OCI-LY7 (cell line): ENCODE results near the gene TNFRSF8. TPM values are rescaled to one million over a fixed set of nuclear protein-coding genes. Genes with fewer than 3 reads are reported as not detected.
A peak's percentile ranks its signal among the peaks of the same experiment; 100 is the strongest.

Source experiments
- BruUV-seq: library from RNA; stranded (reverse); fragments of 400-500 nt; replicated peaks from 2 replicates; lab custom pipeline; 2021; lab: Mats Ljungman, UMichigan
- CTCF ChIA-PET: fragments of 300-600 bp; sonication (Branson Sonifier 250); formaldehyde crosslinking; loops from one replicate; lab custom pipeline; 2022; ENCODE audit warnings: antibody characterized with exemption; ENCODE audit not compliant: unreplicated experiment; lab: Charles Lee
- POLR2A ChIA-PET: fragments of 300-600 bp; sonication (Branson Sonifier 250); formaldehyde crosslinking; loops from one replicate; lab custom pipeline; 2022; ENCODE audit warnings: antibody characterized with exemption; lab: Charles Lee
- DNase-seq: peaks from one replicate; pipeline ENCODE4 v3.0.0-alpha.2; 2015; ENCODE audit warnings: low spot score
- H2AFZ ChIP-seq: fragments of 200-600 bp; sonication (generic), shearing (Covaris generic); 2 replicates; pipeline ENCODE4 v1.6.1; 2014; ENCODE audit warnings: mild to moderate bottlenecking, antibody characterized with exemption, low read length, moderate library complexity
- H3K27ac ChIP-seq: fragments of 200-600 bp; sonication (generic); 2 replicates; pipeline ENCODE4 v1.5.1; 2014; ENCODE audit warnings: mixed run types, low read depth, mild to moderate bottlenecking, moderate library complexity, low read length, inconsistent platforms; ENCODE audit not compliant: poor library complexity, severe bottlenecking
- H3K36me3 ChIP-seq: fragments of 200-600 bp; sonication (generic); 2 replicates; pipeline ENCODE4 v1.6.1; 2014; ENCODE audit warnings: mild to moderate bottlenecking, antibody characterized with exemption, low read length, moderate library complexity, mixed read lengths; ENCODE audit not compliant: insufficient read depth
- H3K4me1 ChIP-seq: fragments of 200-600 bp; sonication (generic); 2 replicates; pipeline ENCODE4 v1.5.1; 2014; ENCODE audit warnings: mild to moderate bottlenecking, low read length; ENCODE audit not compliant: insufficient read depth, poor library complexity, severe bottlenecking
- H3K4me2 ChIP-seq: fragments of 200-600 bp; sonication (generic); 2 replicates; pipeline ENCODE4 v1.6.1; 2014; ENCODE audit warnings: mild to moderate bottlenecking, low read length
- H3K4me3 ChIP-seq: fragments of 200-600 bp; sonication (generic); 2 replicates; pipeline ENCODE4 v1.5.1; 2014; ENCODE audit warnings: mild to moderate bottlenecking, low read depth, low read length; ENCODE audit not compliant: poor library complexity, severe bottlenecking
- H3K79me2 ChIP-seq: fragments of 200-600 bp; sonication (generic); 2 replicates; pipeline ENCODE4 v1.6.1; 2016; ENCODE audit warnings: low read depth, mild to moderate bottlenecking, low read length, moderate library complexity, mixed read lengths; ENCODE audit not compliant: insufficient read depth
- H3K9me2 ChIP-seq: fragments of 200-600 bp; sonication (generic); 2 replicates; pipeline ENCODE4 v1.6.1; 2016; ENCODE audit warnings: mild to moderate bottlenecking, low read length, mixed read lengths; ENCODE audit not compliant: insufficient read depth
- H3K9me3 ChIP-seq: fragments of 200-600 bp; sonication (generic); 2 replicates; pipeline ENCODE4 v1.6.1; 2014; ENCODE audit warnings: mild to moderate bottlenecking, mixed run types, low read length, mixed read lengths
- H4K20me1 ChIP-seq: fragments of 200-600 bp; sonication (generic); 2 replicates; pipeline ENCODE4 v1.6.1; 2014; ENCODE audit warnings: mild to moderate bottlenecking, antibody characterized with exemption, low read length, moderate library complexity, mixed read lengths; ENCODE audit not compliant: insufficient read depth
- CTCF ChIP-seq: fragments of 200-600 bp; sonication (generic); conservative IDR thresholded peaks from 2 replicates; pipeline ENCODE4 v1.5.1; 2014; ENCODE audit warnings: mild to moderate bottlenecking, antibody characterized with exemption, low read length, moderate library complexity, mixed read lengths
- EZH2phosphoT487 ChIP-seq: fragments of 200-600 bp; sonication (generic); IDR thresholded peaks from 2 replicates; pipeline ENCODE4 v1.6.1; 2018; ENCODE audit warnings: low read depth, borderline replicate concordance, mild to moderate bottlenecking, mixed run types, antibody characterized with exemption, low read length, moderate library complexity, mixed read lengths
- intact Hi-C: fragments of 100-400 bp; cut with micrococcal nuclease; formaldehyde crosslinking; loops from one replicate; pipeline ENCODE4 v1.10.0; 2022; ENCODE audit not compliant: unreplicated experiment
- total RNA-seq, 2 experiments: library from RNA; depleted of rRNA in 1 of 2; stranded (reverse); fragments of >200 nt in 1 of 2; shearing (Covaris generic) in 1 of 2; gene quantifications; 2 replicates each; pipeline ENCODE4 v1.2.3, GENCODE V29; 2014 to 2022

TNFRSF8 gene
- total RNA-seq, 2 experiments from 2014 or later = 0.29 TPM; not detected in 1

GRCh38 chr1:12046749-12047119 lies 16.4 kb upstream of the TNFRSF8 start:
- BruUV-seq = no TSS peak
- no peak overlapping the region for H3K4me3 ChIP-seq
- peak overlapping the region; percentile 52; the same call in 1 of the 2 replicates for H2AFZ ChIP-seq
- peak overlapping the region; percentile 49 for H3K4me2 ChIP-seq
- no peaks in the 10 kb centered on the region for H3K9me2 ChIP-seq
- TF ChIP-seq EZH2phosphoT487 (no peak), CTCF (no peak)
- peaks cover 51% of the 10 kb centered on the region for H3K4me1 ChIP-seq
- no peaks in the 10 kb centered on the region for H3K9me3 ChIP-seq
- ChIA-PET CTCF (no interaction called here), POLR2A (interaction anchor here (0.5 to 1.2 kb wide), 2 partner anchors 27 to 1736 kb away, joined by 3 to 9 read pairs; partner anchors contain the start of gene MIIP)
- DNase-seq = no peak
- no peak overlapping the region for H3K27ac ChIP-seq
- no peaks in the 10 kb centered on the region for H3K36me3 ChIP-seq
- intact Hi-C loops = no loop called here
- no peaks in the 10 kb centered on the region for H3K79me2 ChIP-seq
- no peaks in the 10 kb centered on the region for H4K20me1 ChIP-seq

GRCh38 chr1:12047120-12047876 lies 15.8 kb upstream of the TNFRSF8 start:
- intact Hi-C loops = no loop called here
- no peak overlapping the region for H3K4me3 ChIP-seq
- peaks cover 54% of the 10 kb centered on the region for H3K4me1 ChIP-seq
- ChIA-PET POLR2A (interaction anchor here (1.2 kb wide), 1 partner anchor 28 kb away, joined by 9 read pairs; the partner anchor contains the start of gene MIIP), CTCF (no interaction called here)
- H3K9me3 ChIP-seq = no peaks in the 10 kb centered on the region
- peak overlapping the region; percentile 52; the same call in 1 of the 2 replicates for H2AFZ ChIP-seq
- BruUV-seq = no TSS peak
- no peak for DNase-seq
- H3K4me2 ChIP-seq = peak overlapping the region; percentile 49
- no peaks in the 10 kb centered on the region for H3K79me2 ChIP-seq
- no peaks in the 10 kb centered on the region for H4K20me1 ChIP-seq
- H3K9me2 ChIP-seq = no peaks in the 10 kb centered on the region
- no peaks in the 10 kb centered on the region for H3K36me3 ChIP-seq
- no peak for TF ChIP-seq CTCF
- no peak for TF ChIP-seq EZH2phosphoT487
- no peak overlapping the region for H3K27ac ChIP-seq

- H2AFZ ChIP-seq = no peak overlapping the region
- intact Hi-C loops = no loop called here
- H3K4me3 ChIP-seq = no peak overlapping the region
- DNase-seq = no peak
- no peak overlapping the region for H3K27ac ChIP-seq
- no peak for TF ChIP-seq CTCF
- no peak for TF ChIP-seq EZH2phosphoT487
- no peak overlapping the region for H3K4me2 ChIP-seq
- H3K9me2 ChIP-seq = no peaks in the 10 kb centered on the region
- BruUV-seq = no TSS peak
- H4K20me1 ChIP-seq = no peaks in the 10 kb centered on the region
- no peaks in the 10 kb centered on the region for H3K9me3 ChIP-seq
- H3K79me2 ChIP-seq = no peaks in the 10 kb centered on the region
- no peaks in the 10 kb centered on the region for H3K36me3 ChIP-seq
- H3K4me1 ChIP-seq = peaks cover 56% of the 10 kb centered on the region
- ChIA-PET POLR2A (no interaction called here), CTCF (no interaction called here)
Measured at GRCh38 chr1:12048372-12048771, 14.7 kb upstream of the TNFRSF8 start.
